Upper lobe of left lung (tissue), 4 donors: ENCODE results near the gene CTCFL.

ENCODE experiments used
- EP300 ChIP-seq, 4 donors: sonication (generic); formaldehyde crosslinking; IDR thresholded peaks; one replicate each; pipeline ENCODE4 v1.5.1; 2017; ENCODE audit warnings: antibody characterized with exemption in 4 of 4, control low read depth in 2 of 4
- POLR2A ChIP-seq, 4 donors: fragments of 450-650 bp; IDR thresholded peaks; one replicate each; pipeline ENCODE4 v1.5.1; 2016 to 2017; ENCODE audit warnings: antibody characterized with exemption in 4 of 4, mild to moderate bottlenecking in 2 of 4

DNA sequence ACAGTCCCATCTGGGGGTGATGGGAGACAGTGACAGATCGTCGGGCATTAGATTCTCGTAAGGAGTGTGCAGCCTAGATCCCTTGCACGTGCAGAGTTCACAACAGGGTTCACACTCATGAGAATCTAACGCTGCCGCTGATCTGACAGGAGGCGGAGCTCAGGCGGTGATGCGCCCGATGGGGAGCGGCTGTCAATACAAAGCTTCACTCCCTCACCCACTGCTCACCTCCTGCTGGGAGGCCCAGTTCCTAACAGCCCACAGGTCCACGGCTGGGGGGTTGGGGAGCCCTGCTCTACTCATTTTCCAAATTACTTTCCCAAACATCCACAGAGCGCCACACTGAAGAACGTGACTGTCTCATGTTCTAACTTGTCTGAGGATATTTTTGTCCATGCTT, 25.3 kb downstream of the CTCFL start:
- TF ChIP-seq EP300 (IDR thresholded peaks at IDR 0.05) = no peak
- TF ChIP-seq POLR2A (IDR thresholded peaks at IDR 0.05) = no peak
